NK-92 treated with Interleukin-12 subunit alpha and Interleukin-12 subunit beta, amount 100 ng/mL, for 24 hours (cell line): ENCODE results near the gene STK32C.
"Not testable (repeated sequence)": the region's sequence is repeated elsewhere in the genome, so short reads cannot be mapped to it uniquely, and the experiment has no call there.

Experiments
- DNase-seq: peaks from one replicate; lab custom pipeline; 2025; lab: John Stamatoyannopoulos, UW

STK32C gene

DNA sequence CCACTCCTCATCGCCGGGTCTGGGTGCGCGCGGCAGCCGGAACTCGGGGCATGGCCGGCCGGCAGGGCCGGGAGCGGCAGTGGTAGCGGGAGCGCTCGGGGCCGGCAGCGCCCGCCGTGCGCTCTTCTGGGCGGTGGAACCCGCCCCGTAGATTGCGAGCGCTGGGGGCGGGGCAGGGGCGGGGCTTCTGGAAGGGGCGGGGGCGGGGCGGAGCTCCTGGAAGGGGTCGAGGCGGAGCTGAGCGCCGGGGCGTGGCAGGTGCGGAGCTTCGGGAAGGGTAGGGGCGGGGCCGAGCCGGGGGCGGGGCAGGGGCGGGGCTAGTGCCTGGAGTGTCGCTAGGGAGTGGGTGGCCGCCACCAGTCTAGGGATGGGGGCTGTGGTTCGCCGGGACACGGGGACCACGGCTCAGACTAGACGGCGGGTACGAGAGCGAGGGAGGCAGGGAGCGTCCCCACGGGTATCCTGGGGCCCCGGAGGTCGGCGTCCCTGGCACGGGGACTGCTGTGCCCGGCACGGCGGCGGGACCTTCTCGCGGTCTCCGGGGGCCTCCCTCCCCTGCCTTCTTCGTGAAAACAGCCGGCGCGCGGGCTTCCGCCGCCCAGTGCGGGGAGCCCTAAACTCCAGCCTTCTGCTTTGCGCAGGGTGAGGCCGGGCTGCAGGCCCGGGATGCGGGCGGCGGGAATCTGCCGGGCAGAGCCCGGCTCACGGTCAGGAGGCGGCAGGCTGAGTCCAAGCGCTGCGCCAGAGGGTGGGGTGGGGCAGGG is at the start of gene STK32C:
Gene STK32C, minus strand, starts transcription at position 128 of the 764 bp plus-strand sequence. Its CDS starts 117 bp downstream, at position 11.
- DNase-seq, result no peak

DNA sequence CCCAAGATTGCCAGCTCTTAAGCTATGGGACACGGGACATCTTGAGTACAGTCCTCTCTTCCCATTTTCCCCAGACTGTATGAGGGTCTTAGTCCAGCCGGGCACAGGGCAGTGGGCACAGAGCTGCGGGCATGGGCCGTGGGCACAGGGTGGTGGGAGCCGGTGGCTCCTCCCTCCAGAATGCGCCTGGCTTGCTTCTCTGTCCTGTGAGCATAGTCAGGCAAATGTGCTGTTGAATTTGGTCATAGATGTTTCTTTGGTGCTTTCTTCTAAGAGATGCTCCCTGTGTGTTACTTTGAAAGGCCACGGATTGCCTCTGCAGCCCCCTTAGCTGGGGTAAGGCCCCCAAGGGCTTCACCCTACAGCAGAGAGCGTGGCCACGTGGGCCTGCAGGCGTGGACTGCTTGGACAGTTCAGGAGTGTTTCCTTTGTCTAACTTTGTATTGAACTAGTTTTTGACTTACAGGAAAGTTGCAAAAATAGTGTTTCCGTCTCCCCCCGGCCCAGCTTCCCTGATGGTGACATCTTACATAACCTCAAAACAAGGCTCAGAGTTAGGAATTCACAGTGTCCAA is 49.0 kb upstream of the STK32C start:
- DNase-seq, result no peak

DNA sequence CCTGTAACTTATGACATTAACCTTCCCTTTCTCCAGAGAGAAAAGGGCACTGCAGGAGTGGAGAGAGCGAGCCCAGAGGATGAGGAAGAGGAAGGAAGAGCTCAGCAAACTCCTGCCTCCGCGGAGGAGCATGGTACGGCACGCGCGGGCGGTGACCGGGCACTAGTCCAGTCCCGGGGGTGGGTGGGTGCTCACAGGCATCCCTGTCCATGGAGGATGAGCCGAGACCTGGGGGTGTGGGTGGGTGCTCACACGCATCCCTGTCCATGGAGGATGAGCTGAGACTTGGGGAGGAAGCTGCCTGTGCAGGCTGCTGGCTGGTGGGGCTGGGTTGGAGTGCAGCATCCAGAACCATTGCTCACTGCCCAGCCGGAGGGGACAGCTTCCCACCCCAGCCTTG is 48.0 kb upstream of the STK32C start:
- no peak for DNase-seq

DNA sequence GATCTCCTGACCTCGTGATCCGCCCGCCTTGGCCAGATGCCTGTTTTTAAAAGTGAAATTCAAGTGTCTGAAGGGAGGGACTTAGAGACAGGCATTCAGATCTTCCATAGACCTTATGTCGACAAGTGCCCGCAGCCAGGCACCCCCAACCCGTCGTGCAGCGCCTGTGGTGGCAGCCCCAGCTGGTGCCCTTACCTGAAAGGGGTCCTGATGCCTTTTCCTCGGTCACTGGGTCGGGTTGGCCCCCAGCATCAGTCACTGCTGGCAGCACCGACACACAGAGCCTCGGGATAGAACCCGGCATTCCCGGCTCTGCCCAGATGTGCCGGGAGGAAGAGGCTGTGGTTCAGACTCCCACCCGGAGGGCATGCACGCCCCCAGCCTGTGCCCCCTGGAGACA is 47.5 kb upstream of the STK32C start:
- DNase-seq, result no peak

- no peak for DNase-seq
Observed at GRCh38 chr10:132354356-132355094, 46.8 kb upstream of the STK32C start.

GRCh38 chr10:132353456-132354355 is 46.0 kb upstream of the STK32C start:
- no peak for DNase-seq

GRCh38 chr10:132352462-132353308 is 44.9 kb upstream of the STK32C start:
- DNase-seq, result not testable (repeated sequence)

- no peak for DNase-seq
Observed at GRCh38 chr10:132351611-132352010, 43.9 kb upstream of the STK32C start.

DNA sequence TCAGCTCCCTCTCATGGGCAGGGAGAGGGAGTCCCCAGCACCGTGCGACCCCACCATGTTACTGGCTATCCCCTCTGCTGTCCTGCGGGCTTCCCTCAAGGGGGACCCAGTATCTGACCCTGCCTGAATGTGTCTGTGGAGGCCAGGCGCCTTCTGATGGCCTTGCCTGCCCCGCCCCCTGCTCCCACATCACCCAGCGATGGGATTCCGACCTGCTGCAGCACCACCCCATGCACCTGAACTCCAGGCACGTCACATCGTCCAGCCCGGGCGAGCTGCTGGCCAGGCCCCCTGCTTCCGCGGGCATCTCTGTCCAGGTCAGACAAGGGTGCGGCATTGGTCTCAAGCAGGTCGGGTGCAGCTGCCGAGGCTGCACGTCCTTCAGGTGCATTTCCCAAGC is 43.2 kb upstream of the STK32C start:
- DNase-seq, result no peak

DNA sequence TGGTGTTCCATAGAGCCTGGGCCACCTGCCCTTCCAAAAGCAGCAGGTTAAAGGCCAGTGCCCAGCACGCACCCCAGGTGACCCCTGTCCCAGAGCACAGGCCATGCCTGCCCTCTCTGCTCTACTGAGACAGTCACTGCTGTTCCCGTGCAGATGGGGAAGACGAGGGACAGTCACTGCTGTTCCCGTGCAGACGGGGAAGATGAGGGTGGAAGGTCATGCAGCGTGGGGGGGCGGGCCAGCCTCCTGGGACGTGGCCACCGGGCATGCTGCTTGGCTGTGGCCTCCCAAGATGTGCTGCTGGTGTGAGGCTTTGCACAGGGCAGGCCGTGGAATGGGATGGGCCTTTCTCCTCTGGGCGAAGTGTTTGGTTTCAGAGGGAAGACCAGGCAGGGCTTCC is 42.6 kb upstream of the STK32C start:
- DNase-seq, result no peak

GRCh38 chr10:132349766-132350165 is 42.0 kb upstream of the STK32C start:
- no peak for DNase-seq

DNA sequence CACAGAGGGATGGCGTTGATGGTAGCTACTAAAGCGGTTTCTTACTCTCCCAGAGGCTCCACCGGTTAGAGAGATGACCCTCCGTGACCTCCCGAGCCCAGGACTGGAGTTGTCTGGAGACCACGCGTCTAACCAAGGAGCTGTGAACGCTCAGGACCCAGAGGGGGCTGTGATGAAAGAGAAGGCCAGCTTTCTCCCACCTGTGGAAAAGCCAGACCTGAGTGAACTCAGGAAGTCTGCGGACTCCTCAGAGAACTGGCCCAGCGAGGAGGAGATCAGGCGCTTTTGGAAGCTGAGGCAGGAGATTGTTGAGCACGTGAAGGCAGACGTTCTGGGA is 40.1 kb upstream of the STK32C start:
- DNase-seq, result no peak

GRCh38 chr10:132347211-132347930 is 39.6 kb upstream of the STK32C start:
- no peak for DNase-seq

DNA sequence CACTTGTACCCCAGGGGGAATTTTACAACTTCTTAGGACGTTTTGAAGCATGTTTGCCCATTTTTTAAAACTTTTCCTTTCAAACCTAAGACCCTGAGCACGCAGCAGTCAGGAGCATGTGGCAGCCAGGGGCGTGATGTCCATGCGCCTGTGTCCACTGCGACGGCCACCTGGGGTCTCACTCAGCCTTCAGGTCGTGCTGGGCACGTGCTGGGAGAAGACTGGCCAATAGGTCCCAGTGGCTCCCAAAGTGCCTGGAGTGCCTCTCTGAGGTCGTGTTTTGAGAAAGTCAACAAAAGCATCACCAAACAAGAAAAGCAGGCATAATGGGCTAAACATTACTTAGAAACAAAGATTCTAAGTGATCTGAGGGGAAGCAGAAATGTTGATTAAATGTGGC is 39.1 kb upstream of the STK32C start:
- no peak for DNase-seq

DNA sequence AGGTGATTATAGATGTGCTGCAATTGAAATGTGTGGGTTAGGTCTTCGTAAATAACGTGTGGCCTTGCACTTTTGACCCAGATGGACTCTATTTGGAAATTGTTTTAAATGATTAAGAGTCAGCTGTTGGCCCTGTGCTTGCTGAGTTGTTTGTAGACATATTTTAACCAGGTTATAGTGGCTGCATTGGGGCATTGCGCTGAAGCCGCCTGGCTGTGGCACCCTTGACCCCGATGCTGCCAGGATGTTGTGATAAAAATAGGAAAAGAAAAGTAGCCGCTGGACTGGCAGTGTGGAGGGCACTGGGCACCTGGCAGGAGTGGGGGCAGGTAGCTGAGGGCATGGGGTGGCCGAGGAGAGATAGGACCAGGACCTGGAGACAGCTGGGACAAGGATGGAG is 37.6 kb upstream of the STK32C start:
- no peak for DNase-seq

DNA sequence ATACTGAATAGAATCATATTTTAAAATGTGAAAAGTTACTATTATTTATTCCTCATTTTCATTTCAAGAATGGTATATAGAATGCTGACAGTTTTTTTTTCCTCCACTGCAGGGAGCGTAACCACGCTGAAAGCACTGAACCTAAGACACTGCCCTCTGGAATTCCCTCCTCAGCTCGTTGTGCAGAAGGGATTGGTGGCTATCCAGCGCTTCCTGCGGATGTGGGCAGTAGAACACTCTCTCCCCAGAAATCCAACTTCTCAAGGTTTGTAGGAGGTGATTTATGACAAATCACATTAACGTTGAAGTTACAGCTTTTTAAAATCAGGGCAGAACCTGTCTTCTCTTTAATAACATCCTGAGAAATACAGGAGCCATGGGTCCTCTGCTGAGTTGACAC is 36.6 kb upstream of the STK32C start:
- no peak for DNase-seq

DNA sequence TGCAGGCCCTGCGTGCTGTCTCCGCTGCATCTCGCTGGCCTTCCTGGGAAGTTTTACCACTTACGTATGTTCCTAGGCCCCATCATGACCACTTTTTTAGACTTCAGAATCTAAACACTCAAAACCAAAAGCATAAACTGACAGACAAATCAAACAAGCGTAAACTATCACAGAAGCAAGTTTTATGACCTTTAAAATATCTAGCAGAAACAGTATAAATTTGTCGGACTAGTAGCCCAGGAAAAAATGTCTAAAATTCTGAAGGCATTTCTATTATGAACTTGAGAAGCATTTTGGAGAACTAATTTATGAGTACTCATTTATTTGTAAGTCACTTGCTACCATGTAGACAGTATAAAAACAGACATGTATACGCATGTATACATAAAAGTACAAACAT is 34.8 kb upstream of the STK32C start:
- no peak for DNase-seq

DNA sequence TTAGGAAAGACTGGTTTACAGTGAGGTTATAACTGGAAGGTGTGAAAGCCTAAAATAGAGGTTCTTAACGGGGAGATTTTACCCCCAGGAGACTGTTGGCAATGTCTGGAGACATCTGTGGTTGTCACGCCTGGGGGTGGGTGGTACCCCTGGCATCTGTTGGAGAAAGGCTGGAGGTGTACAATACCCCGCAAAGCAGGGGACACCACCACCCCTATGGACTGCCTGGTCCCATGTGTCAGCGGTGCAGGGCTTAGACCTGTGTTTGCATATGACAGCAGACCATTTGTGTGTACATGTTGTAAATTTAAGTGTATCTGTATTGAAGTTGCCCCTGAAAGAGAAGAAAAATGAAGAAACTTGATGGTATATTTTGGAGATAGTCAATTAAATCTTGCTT is 34.0 kb upstream of the STK32C start:
- no peak for DNase-seq

DNA sequence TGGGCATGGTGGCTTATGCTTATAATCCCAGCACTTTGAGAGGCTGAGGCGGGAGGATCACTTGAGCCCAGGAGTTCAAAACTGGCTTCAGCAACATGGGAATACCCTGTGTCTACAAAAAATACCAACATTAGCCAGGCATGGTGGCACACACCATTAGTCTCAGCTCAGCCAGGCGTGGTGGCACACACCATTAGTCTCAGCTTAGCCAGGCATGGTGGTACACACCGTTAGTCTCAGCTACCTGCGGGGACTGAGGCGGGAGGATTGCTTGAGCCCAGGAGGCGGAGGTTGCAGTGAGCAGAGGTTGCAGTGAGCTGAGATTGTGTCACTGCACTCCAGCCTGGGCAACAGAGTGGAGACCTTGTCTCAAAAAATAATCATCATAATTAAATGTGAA is 33.3 kb upstream of the STK32C start:
- DNase-seq, result no peak

GRCh38 chr10:132339276-132339675 is 31.5 kb upstream of the STK32C start:
- DNase-seq, result no peak

DNA sequence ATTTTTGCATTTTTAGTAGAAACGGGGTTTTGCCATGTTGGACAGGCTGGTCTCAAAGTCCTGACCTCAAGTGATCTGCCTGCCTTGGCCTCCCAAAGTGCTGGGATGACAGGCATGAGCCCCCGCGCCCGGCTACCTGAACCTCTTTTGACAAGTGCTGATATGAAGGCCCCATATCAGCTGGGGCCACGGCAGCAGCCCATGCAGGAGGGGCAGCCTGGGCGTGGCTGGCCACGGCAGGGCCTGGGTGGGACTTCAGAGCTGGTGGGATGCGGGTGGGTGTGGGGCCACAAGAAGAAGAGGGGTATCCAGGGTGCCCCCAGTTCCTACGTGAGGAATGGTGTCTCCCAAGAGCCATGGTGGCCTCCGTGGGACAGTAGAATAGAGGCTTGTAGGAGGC is 31.1 kb upstream of the STK32C start:
- no peak for DNase-seq
